B cell (primary cell): ENCODE data around the gene HEYL. TPM values are rescaled to one million over a fixed set of nuclear protein-coding genes. Genes with fewer than 3 reads are reported as not detected.

Source experiments
- ATAC-seq: fragments of 200-7000 bp; cut with Tn5 transposase; one replicate; pipeline ENCODE4 v1.10.0; 2021; ENCODE audit warnings: low read depth, mild to moderate bottlenecking, moderate number of reproducible peaks, moderate library complexity
- CTCF ChIA-PET: fragments of 350-600 bp; sonication (Branson Sonifier 250); formaldehyde crosslinking; loops from one replicate; lab custom pipeline; 2021; ENCODE audit warnings: antibody characterized with exemption, inconsistent platforms; lab: Charles Lee
- POLR2A ChIA-PET: fragments of 350-600 bp; sonication (Branson Sonifier 250); formaldehyde crosslinking; loops from one replicate; lab custom pipeline; 2021; ENCODE audit warnings: antibody characterized with exemption; lab: Charles Lee
- DNase-seq: peaks from one replicate; pipeline ENCODE4 v3.0.0; 2013
- H2AFZ ChIP-seq: 2 replicates; pipeline ENCODE4 v1.6.1; 2012; ENCODE audit warnings: mild to moderate bottlenecking, low read depth, low read length; ENCODE audit not compliant: insufficient read depth, poor library complexity, severe bottlenecking
- H3K27ac ChIP-seq, 2 donors: 1 replicate in 1 of 2; 2 replicates in 1 of 2; pipeline ENCODE4 v1.5.1; 2012 to 2013; ENCODE audit warnings: low read length in 2 of 2, mild to moderate bottlenecking in 2 of 2, moderate library complexity in 1 of 2
- H3K27me3 ChIP-seq, 4 experiments: fragments of 200-600 bp in 1 of 4; sonication (generic) in 1 of 4; replicated peaks in 1 of 4; 1 replicate in 2 of 4; 2 replicates in 2 of 4; pipeline versions ENCODE4 v1.6.1 to v1.7.0; 2013 to 2016; ENCODE audit warnings: low read length in 3 of 4, mild to moderate bottlenecking in 2 of 4, mixed read lengths in 1 of 4, moderate library complexity in 1 of 4; ENCODE audit not compliant: insufficient read depth in 4 of 4, control insufficient read depth in 3 of 4; ENCODE audit errors: control extremely low read depth in 1 of 4
- H3K36me3 ChIP-seq, 2 experiments: replicated peaks in 1 of 2; 1 replicate in 1 of 2; 2 replicates in 1 of 2; pipeline versions ENCODE4 v1.6.1 to v1.7.1; 2013; ENCODE audit warnings: low read length in 1 of 2; ENCODE audit not compliant: insufficient read depth in 2 of 2, control insufficient read depth in 1 of 2; ENCODE audit errors: control extremely low read depth in 1 of 2, extremely low read depth in 1 of 2
- H3K4me1 ChIP-seq, 2 donors: fragments of 200-600 bp in 1 of 2; sonication (generic) in 1 of 2; 1 replicate in 1 of 2; 2 replicates in 1 of 2; pipeline versions ENCODE4 v1.5.1 to v1.6.1; 2013 to 2017; ENCODE audit warnings: low read length in 2 of 2; ENCODE audit not compliant: control insufficient read depth in 2 of 2, insufficient read depth in 2 of 2
- H3K4me2 ChIP-seq: replicated peaks from 2 replicates; pipeline ENCODE3; 2012; ENCODE audit warnings: mild to moderate bottlenecking, low read depth, low read length; ENCODE audit not compliant: poor library complexity, severe bottlenecking
- H3K4me3 ChIP-seq, 5 experiments: fragments of 200-600 bp in 1 of 5; sonication (generic) in 1 of 5; 1 replicate in 3 of 5; 2 replicates in 2 of 5; pipeline versions ENCODE4 v1.5.1 to v1.7.0; 2011 to 2016; ENCODE audit warnings: low read length in 4 of 5, mild to moderate bottlenecking in 4 of 5, low read depth in 2 of 5, control low read depth in 1 of 5, moderate library complexity in 1 of 5; ENCODE audit not compliant: insufficient read depth in 1 of 5; ENCODE audit errors: control extremely low read depth in 1 of 5, extremely low read depth in 1 of 5
- H3K79me2 ChIP-seq: fragments of 200-600 bp; sonication (generic); one replicate; pipeline ENCODE4 v1.6.0; 2016; ENCODE audit warnings: low read length; ENCODE audit not compliant: control insufficient read depth, insufficient read depth
- H3K9ac ChIP-seq: fragments of 200-600 bp; sonication (generic); 2 replicates; pipeline ENCODE4 v1.6.1; 2017; ENCODE audit warnings: mild to moderate bottlenecking, low read length, moderate library complexity
- H3K9me3 ChIP-seq, 3 donors: one replicate each; pipeline versions ENCODE4 v1.6.1 to v1.7.1; 2013; ENCODE audit warnings: low read length in 2 of 3; ENCODE audit not compliant: control insufficient read depth in 2 of 3, insufficient read depth in 1 of 3; ENCODE audit errors: control extremely low read depth in 1 of 3
- H4K20me1 ChIP-seq: 2 replicates; pipeline ENCODE4 v1.6.0; 2012; ENCODE audit warnings: mild to moderate bottlenecking, low read length; ENCODE audit not compliant: insufficient read depth, control insufficient read depth, poor library complexity, severe bottlenecking
- H3K27ac Mint-ChIP-seq: one replicate; pipeline ENCODE4 v1.8.0; 2021; ENCODE audit warnings: mixed read lengths
- H3K27me3 Mint-ChIP-seq: one replicate; pipeline ENCODE4 v1.8.0; 2021; ENCODE audit warnings: mixed read lengths
- H3K4me1 Mint-ChIP-seq: one replicate; pipeline ENCODE4 v1.8.0; 2021; ENCODE audit warnings: mixed read lengths
- H3K4me3 Mint-ChIP-seq: one replicate; pipeline ENCODE4 v1.8.0; 2021; ENCODE audit warnings: mixed read lengths
- H3K9me3 Mint-ChIP-seq: one replicate; pipeline ENCODE4 v1.8.0; 2022; ENCODE audit warnings: mixed read lengths; ENCODE audit not compliant: insufficient read depth
- CTCF ChIP-seq: fragments of 200-600 bp; IDR thresholded peaks from one replicate; pipeline ENCODE4 v1.8.0; 2022; ENCODE audit warnings: antibody characterized with exemption, mild to moderate bottlenecking
- EZH2 ChIP-seq: IDR thresholded peaks from 2 replicates; pipeline ENCODE4 v1.6.1; 2012; ENCODE audit warnings: borderline replicate concordance, low read depth, mild to moderate bottlenecking, moderate library complexity, low read length; ENCODE audit not compliant: insufficient read depth, poor library complexity, severe bottlenecking
- WGBS: methylation state at CpG from one replicate; pipeline ENCODE4 v1.1.5; 2013; ENCODE audit warnings: missing lambda C conversion rate; ENCODE audit not compliant: insufficient coverage; 5-methylcytosine and 5-hydroxymethylcytosine counted together
- intact Hi-C: fragments of 100-400 bp; cut with micrococcal nuclease; formaldehyde crosslinking; loops from one replicate; pipeline ENCODE4 v1.10.0; 2022
- polyA plus RNA-seq: library from polyadenylated mRNA; depleted of rRNA; stranded (reverse); fragments of >200 nt; gene quantifications from 2 replicates; pipeline ENCODE4 v1.2.3, GENCODE V29; 2012
- total RNA-seq, 2 donors: library from RNA; stranded (reverse); fragments of 120-200 nt in 1 of 2; gene quantifications; 1 replicate in 1 of 2; 2 replicates in 1 of 2; pipeline versions ENCODE4 v1.2.3 to v1.2.4, GENCODE V29; 2013 to 2022

HEYL gene
- total and polyA plus RNA-seq, 2 donors (not counting 1 experiment from before 2014, with no cell fraction given): 0.12 TPM; not detected in 1

- H3K4me3 Mint-ChIP-seq: no peak overlapping the region
- DNase-seq (no peak), ATAC-seq (no peak)
- 72% methylated on average over 6 of the region's 12 CpGs for WGBS
- no peak overlapping the region for H2AFZ ChIP-seq
- H3K4me1 Mint-ChIP-seq: no peaks in the 10 kb centered on the region
- POLR2A ChIA-PET: no interaction called here
- peaks cover 0 to 6% (median 0%) of the 10 kb centered on the region in 4 experiments for H3K27me3 ChIP-seq
- no peak overlapping the region for H3K9ac ChIP-seq
- no peaks in the 10 kb centered on the region for H3K4me1 ChIP-seq
- H3K4me3 ChIP-seq: no peak overlapping the region
- H3K27ac ChIP-seq: no peak overlapping the region
- intact Hi-C loops: no loop called here
- H3K9me3 Mint-ChIP-seq: no peaks in the 10 kb centered on the region
- H3K36me3 ChIP-seq: no peaks in the 10 kb centered on the region
- H4K20me1 ChIP-seq: no peaks in the 10 kb centered on the region
- no peak overlapping the region for H3K27ac Mint-ChIP-seq
- H3K27me3 Mint-ChIP-seq: peaks cover 10% of the 10 kb centered on the region
- CTCF ChIA-PET: interaction anchor here (0.6 to 4.9 kb wide), 3 partner anchors 12 to 39 kb away, joined by 3 to 34 read pairs (median 4); no protein-coding TSS in a partner anchor
- TF ChIP-seq EZH2: no peak
- TF ChIP-seq CTCF: no peak
- peaks cover 0 to 8% (median 0%) of the 10 kb centered on the region in 3 donors for H3K9me3 ChIP-seq
- no peak overlapping the region for H3K4me2 ChIP-seq
- no peaks in the 10 kb centered on the region for H3K79me2 ChIP-seq
Observed at GRCh38 chr1:39646232-39647081, 7.0 kb upstream of the HEYL start.

GRCh38 chr1:39645411-39646043 lies 6.1 kb upstream of the HEYL start:
- DNase-seq (no peak), ATAC-seq (no peak)
- H3K4me3 ChIP-seq: no peak overlapping the region
- intact Hi-C loops: no loop called here
- no peak overlapping the region for H3K9ac ChIP-seq
- CTCF ChIA-PET: no interaction called here
- no peak overlapping the region for H3K27ac Mint-ChIP-seq
- peaks cover 0 to 8% (median 0%) of the 10 kb centered on the region in 4 experiments for H3K27me3 ChIP-seq
- no peaks in the 10 kb centered on the region for H3K79me2 ChIP-seq
- TF ChIP-seq EZH2: no peak
- TF ChIP-seq CTCF: no peak
- H3K9me3 ChIP-seq: peaks cover 0 to 8% (median 0%) of the 10 kb centered on the region in 3 donors
- no peaks in the 10 kb centered on the region for H3K36me3 ChIP-seq
- H3K9me3 Mint-ChIP-seq: no peaks in the 10 kb centered on the region
- H2AFZ ChIP-seq: no peak overlapping the region
- no peaks in the 10 kb centered on the region for H3K4me1 Mint-ChIP-seq
- no peaks in the 10 kb centered on the region for H3K4me1 ChIP-seq
- POLR2A ChIA-PET: no interaction called here
- H3K27me3 Mint-ChIP-seq: peaks cover 16% of the 10 kb centered on the region
- H3K4me2 ChIP-seq: no peak overlapping the region
- no peak overlapping the region for H3K4me3 Mint-ChIP-seq
- 100% methylated on average over 3 of the region's 3 CpGs for WGBS
- H3K27ac ChIP-seq: no peak overlapping the region
- no peaks in the 10 kb centered on the region for H4K20me1 ChIP-seq
